ENCODE data around the gene DUSP22.

The DUSP22 gene

DNA sequence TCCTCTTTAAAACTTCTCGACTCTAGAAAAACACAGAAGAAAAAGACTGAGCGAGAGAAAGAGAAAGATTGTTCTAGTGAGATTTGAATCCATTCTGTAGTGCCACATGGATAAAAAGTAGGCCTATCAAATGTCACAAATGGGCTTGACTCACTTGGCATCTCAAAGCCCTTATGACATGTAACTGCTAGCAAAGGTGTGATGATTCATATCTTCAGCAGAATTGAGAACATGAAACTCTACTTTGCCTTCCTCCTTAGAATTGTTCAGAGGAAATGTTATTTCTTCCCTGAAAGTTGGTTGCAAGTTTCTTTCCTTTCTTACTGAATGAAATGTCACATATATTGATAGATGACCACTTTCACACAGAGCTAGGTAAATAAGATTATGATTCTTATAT lies 40.4 kb upstream of the DUSP22 start:
- TF ChIP-seq, protein P1, sequence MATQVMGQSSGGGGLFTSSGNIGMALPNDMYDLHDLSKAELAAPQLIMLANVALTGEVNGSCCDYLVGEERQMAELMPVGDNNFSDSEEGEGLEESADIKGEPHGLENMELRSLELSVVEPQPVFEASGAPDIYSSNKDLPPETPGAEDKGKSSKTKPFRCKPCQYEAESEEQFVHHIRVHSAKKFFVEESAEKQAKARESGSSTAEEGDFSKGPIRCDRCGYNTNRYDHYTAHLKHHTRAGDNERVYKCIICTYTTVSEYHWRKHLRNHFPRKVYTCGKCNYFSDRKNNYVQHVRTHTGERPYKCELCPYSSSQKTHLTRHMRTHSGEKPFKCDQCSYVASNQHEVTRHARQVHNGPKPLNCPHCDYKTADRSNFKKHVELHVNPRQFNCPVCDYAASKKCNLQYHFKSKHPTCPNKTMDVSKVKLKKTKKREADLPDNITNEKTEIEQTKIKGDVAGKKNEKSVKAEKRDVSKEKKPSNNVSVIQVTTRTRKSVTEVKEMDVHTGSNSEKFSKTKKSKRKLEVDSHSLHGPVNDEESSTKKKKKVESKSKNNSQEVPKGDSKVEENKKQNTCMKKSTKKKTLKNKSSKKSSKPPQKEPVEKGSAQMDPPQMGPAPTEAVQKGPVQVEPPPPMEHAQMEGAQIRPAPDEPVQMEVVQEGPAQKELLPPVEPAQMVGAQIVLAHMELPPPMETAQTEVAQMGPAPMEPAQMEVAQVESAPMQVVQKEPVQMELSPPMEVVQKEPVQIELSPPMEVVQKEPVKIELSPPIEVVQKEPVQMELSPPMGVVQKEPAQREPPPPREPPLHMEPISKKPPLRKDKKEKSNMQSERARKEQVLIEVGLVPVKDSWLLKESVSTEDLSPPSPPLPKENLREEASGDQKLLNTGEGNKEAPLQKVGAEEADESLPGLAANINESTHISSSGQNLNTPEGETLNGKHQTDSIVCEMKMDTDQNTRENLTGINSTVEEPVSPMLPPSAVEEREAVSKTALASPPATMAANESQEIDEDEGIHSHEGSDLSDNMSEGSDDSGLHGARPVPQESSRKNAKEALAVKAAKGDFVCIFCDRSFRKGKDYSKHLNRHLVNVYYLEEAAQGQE (IDR thresholded peaks at IDR 0.05; ENCODE audit: insufficient read depth in 1 of 2, low read depth in 2 of 2, low read length in 2 of 2) = no peak
- TF ChIP-seq SIN3A (IDR thresholded peaks at IDR 0.05; ENCODE audit: borderline replicate concordance, insufficient read depth, low read length) (no peak), TAF1 (IDR thresholded peaks at IDR 0.05; ENCODE audit: borderline replicate concordance, insufficient read depth, low read length) (no peak), POLR2AphosphoS5 (IDR thresholded peaks at IDR 0.05; ENCODE audit: low read depth, low read length) (no peak), FOXP2 (optimal IDR thresholded peaks at IDR 0.05; ENCODE audit: borderline replicate concordance, extremely low read depth, extremely low read length, insufficient read depth) (no peak)

GRCh38 chr6:252775-253535 lies 39.3 kb upstream of the DUSP22 start:
- TF ChIP-seq, protein P1 (IDR thresholded peaks at IDR 0.05; ENCODE audit: insufficient read depth in 1 of 2, low read depth in 2 of 2, low read length in 2 of 2) = no peak
- TF ChIP-seq FOXP2 (optimal IDR thresholded peaks at IDR 0.05; ENCODE audit: borderline replicate concordance, extremely low read depth, extremely low read length, insufficient read depth) = no peak
- no peak for TF ChIP-seq SIN3A (IDR thresholded peaks at IDR 0.05; ENCODE audit: borderline replicate concordance, insufficient read depth, low read length)
- TF ChIP-seq TAF1 (IDR thresholded peaks at IDR 0.05; ENCODE audit: borderline replicate concordance, insufficient read depth, low read length) = no peak
- no peak for TF ChIP-seq POLR2AphosphoS5 (IDR thresholded peaks at IDR 0.05; ENCODE audit: low read depth, low read length)

DNA sequence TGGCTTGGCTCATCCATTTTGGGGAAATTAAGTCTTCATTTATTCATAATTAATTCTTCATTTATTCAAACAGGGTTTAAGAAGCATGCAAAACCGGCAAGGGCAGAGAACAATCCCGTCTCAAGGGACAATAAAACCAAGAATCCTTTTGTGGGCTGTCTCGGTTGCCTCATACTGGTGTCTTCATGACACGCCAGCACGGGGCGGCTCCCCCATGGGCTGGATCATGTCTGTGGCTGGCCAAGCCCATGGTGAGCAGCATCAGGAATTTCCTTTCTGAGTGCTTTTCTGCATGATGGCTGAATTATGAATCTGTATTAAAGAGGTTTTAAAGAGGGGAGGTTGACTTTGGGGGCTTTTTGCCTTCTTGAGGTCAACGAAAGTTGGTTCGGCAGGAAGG lies 38.3 kb upstream of the DUSP22 start:
- TF ChIP-seq FOXP2 (optimal IDR thresholded peaks at IDR 0.05; ENCODE audit: borderline replicate concordance, extremely low read depth, extremely low read length, insufficient read depth) (no peak), POLR2AphosphoS5 (IDR thresholded peaks at IDR 0.05; ENCODE audit: low read depth, low read length) (no peak)
- TF ChIP-seq, protein P1 (IDR thresholded peaks at IDR 0.05; ENCODE audit: insufficient read depth in 1 of 2, low read depth in 2 of 2, low read length in 2 of 2) = no peak

DNA sequence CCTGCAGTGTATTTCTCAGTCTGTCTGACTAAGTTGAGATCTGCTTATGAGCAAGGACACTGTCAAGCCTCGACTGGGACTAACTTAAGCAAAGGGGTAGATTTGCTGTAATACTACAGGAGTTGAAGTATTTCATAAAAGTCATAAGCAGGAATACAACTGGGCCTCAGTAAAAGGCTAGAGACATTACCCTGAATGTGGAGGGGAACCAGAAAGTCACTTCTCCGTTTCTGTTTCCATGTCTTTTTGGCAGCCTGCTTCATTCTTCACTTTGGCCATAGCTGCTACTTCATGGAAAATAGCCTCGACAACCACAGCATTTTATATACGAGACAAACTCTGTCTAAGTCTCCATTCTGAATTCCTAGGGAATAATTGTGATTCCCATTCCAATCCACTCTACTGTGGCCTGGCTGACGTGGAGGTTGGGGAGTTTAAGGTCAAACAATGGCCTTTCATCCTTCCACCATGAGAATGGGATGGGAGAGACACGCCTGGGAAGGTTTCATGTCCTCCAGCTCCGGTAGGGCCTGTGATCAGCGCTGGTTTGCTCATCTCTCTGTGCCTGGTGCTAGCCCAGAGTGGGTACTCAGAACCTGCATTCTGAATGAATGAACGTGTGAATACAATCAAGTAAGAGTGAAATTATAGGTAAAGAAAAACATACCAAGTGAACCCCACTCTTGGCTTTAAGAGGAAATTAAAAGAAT lies 37.1 kb upstream of the DUSP22 start:
- TF ChIP-seq POLR2AphosphoS5 (IDR thresholded peaks at IDR 0.05; ENCODE audit: low read depth, low read length) (no peak), TAF1 (IDR thresholded peaks at IDR 0.05; ENCODE audit: borderline replicate concordance, insufficient read depth, low read length) (no peak), FOXP2 (optimal IDR thresholded peaks at IDR 0.05; ENCODE audit: borderline replicate concordance, extremely low read depth, extremely low read length, insufficient read depth) (no peak), SIN3A (IDR thresholded peaks at IDR 0.05; ENCODE audit: borderline replicate concordance, insufficient read depth, low read length) (no peak)
- TF ChIP-seq, protein P1 (IDR thresholded peaks at IDR 0.05; ENCODE audit: insufficient read depth in 1 of 2, low read depth in 2 of 2, low read length in 2 of 2) = no peak

Measured in PFSK-1 (cell line).